ENCODE results near the gene LMOD2. TPM values are rescaled to one million over a fixed set of nuclear protein-coding genes. Genes with fewer than 3 reads are reported as not detected.

Gene LMOD2
- total RNA-seq, 1 experiment from 2014 or later: not detected

GRCh38 chr7:123625254-123625653 is 30.4 kb upstream of the LMOD2 start:
- Histone ChIP-seq H3T11ph (ENCODE audit: low read length) (no peak overlapping the region), H3K4me1 (ENCODE audit: insufficient read depth, low read length) (peaks cover 5% of the 10 kb centered on the region; the same call in 1 of the 2 replicates), H4K20me1 (ENCODE audit: control insufficient read depth, insufficient read depth, insufficient read length) (no peaks in the 10 kb centered on the region), H3K9ac (ENCODE audit: extremely low read depth, insufficient read length, low read length) (no peak overlapping the region), H3K23ac (ENCODE audit: insufficient read length, low read depth, low read length) (no peak overlapping the region), H3K14ac (ENCODE audit: insufficient read depth, low read length) (no peak overlapping the region), H3K23me2 (ENCODE audit: insufficient read length, low read depth, low read length, poor library complexity, severe bottlenecking) (no peaks in the 10 kb centered on the region), H2AK5ac (ENCODE audit: insufficient read length, low read length) (no peak overlapping the region), H2BK20ac (ENCODE audit: low read depth, low read length, poor library complexity, severe bottlenecking) (no peak overlapping the region), H2BK5ac (ENCODE audit: insufficient read length, low read length) (no peak overlapping the region), H3K56ac (ENCODE audit: insufficient read length, low read depth, low read length) (no peak overlapping the region), H3K4me2 (ENCODE audit: insufficient read depth, insufficient read length, low read length) (no peak overlapping the region), H3K18ac (ENCODE audit: insufficient read length, low read depth, low read length) (no peak overlapping the region), H2BK15ac (ENCODE audit: low read depth, low read length) (no peak overlapping the region), H2BK12ac (ENCODE audit: insufficient read length, low read depth, low read length) (no peak overlapping the region), H2AFZ (ENCODE audit: low read length) (no peak overlapping the region), H3K79me1 (ENCODE audit: insufficient read depth, low read depth, low read length, poor library complexity, severe bottlenecking) (no peaks in the 10 kb centered on the region), H4K5ac (ENCODE audit: insufficient read length, low read depth, low read length) (no peak overlapping the region), H4K91ac (ENCODE audit: insufficient read length, low read depth, low read length) (no peak overlapping the region), H2BK120ac (ENCODE audit: low read depth, low read length, poor library complexity, severe bottlenecking) (no peak overlapping the region), H3K4ac (ENCODE audit: low read depth, low read length) (no peak overlapping the region), H3K79me2 (ENCODE audit: insufficient read depth, low read length) (no peaks in the 10 kb centered on the region), H3K27me3 (ENCODE audit: insufficient read depth, low read length) (no peaks in the 10 kb centered on the region), H3K27ac (ENCODE audit: insufficient read length, low read depth, low read length) (no peak overlapping the region), H4K8ac (replicated peaks; ENCODE audit: insufficient read length, low read depth, low read length) (no peak overlapping the region), H3K9me3 (ENCODE audit: control insufficient read depth, low read depth, low read length) (no peaks in the 10 kb centered on the region)
- TF ChIP-seq CTCF (conservative IDR thresholded peaks at IDR 0.05): no peak
- WGBS (ENCODE audit: extremely low coverage, insufficient read length, low lambda C conversion rate): no CpG with 5 or more reads among the region's 2 CpGs
- Mint-ChIP-seq H3K36me3 (ENCODE audit: insufficient read depth in 1 of 3, low read depth in 3 of 3) (no peaks in the 10 kb centered on the region), H3K9me3 (no peaks in the 10 kb centered on the region), H3K4me3 (no peak overlapping the region), H3K4me1 (peaks cover 3 to 6% of the 10 kb centered on the region in 2 experiments; a peak in 3 of 4 replicates), H3K27me3 (ENCODE audit: low read depth) (no peaks in the 10 kb centered on the region), H3K27ac (no peak overlapping the region)
- no peak for DNase-seq

Data from H9 (cell line).